Stimulated activated CD8-positive, alpha-beta memory T cell treated with anti-CD3 and anti-CD28 coated beads, Interleukin-2, amount 100 ng/mL, for 48 hours (primary cell): ENCODE results near the gene CD63.

ENCODE experiments used
- DNase-seq, 2 donors: peaks; one replicate each; pipeline ENCODE4 v3.0.0-alpha.2; 2020; ENCODE audit warnings: low read depth in 2 of 2

CD63 gene

DNA sequence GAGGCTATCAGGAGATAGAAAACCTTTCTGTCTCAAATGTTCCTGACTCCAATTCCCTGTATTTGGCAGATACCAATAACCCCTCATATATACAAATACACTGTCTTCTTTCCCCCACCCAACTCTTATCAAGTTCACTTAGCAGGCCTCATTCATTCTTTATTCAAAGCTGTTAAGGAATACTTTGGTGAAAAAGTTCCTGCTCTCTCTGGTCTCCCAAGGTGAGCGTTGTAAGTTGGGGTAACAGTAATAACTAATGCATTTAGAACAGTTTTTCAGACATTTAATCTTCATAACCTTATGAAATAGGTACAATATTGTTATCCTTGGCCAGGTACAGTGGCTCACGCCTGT lies 10.2 kb upstream of the CD63 start:
- DNase-seq, result no peak

DNA sequence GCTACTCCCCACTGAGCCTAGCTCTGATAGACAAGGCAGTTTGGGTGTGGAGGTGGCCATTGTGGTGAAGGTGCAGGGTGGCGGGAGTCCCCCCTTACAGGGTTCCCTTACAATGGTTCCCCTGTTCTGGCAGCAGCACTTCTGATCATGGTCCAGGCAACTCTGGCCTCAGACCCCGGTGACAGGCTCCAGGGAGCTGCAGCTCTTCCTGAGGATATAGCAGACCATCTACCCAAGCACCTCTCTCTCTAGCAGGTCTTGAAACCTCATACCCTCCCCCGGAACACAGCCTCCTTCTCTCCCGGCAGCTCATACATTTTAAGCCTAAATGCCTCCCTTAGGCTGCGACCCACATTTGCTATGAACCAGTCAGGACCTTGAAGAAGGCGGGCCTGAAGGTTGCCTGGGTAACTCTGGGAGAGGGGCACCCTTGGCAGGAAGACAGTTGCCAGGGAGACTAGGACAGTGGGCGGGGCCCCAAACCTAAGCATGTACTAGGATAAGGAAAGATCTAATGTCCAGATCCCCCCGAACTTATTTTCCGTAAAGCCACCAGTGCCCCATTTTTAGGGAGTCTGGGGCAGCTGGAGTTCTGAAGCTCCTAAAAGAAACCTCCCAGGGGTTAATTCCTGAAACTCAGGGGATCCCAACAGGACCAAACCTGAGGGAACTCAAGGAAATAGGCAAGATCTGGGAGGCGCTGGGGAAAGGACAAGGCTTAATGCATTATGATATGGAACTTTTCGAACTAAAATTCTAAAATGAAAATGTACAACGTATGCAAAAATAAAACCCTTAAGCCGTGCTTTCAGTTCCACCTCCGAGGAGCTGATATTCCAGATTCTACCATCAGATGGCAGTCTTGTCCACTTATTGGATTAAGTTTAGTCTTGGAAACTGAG lies 9.6 kb upstream of the CD63 start:
- DNase-seq, result peak; percentile 57 to 77

DNA sequence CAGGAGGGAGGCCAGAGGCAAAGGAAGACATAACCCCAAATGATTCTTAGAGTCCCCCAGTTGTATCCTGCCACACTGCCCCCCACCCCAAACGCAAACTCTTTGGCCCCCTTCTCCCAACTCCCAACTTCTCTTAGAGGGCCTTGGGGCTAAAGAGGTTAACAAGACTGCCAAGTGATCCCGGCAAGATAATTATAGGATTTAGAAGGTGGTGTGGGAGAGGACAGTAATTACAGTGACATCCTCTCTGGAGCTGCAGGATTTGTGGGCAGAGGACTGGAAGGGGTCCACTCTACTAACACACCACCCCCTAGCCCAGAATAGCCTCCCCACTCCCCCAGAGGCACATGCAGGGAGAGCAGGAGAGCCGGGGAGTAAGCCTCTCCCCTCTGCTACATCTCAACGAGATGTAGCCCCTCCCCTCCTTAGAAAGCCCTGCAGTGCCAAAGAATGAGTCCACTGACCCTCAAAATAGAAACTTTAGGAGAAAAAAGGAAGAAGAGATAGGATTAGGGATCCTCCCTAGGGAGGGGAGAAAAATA lies 8.8 kb upstream of the CD63 start:
- no peak for DNase-seq

DNA sequence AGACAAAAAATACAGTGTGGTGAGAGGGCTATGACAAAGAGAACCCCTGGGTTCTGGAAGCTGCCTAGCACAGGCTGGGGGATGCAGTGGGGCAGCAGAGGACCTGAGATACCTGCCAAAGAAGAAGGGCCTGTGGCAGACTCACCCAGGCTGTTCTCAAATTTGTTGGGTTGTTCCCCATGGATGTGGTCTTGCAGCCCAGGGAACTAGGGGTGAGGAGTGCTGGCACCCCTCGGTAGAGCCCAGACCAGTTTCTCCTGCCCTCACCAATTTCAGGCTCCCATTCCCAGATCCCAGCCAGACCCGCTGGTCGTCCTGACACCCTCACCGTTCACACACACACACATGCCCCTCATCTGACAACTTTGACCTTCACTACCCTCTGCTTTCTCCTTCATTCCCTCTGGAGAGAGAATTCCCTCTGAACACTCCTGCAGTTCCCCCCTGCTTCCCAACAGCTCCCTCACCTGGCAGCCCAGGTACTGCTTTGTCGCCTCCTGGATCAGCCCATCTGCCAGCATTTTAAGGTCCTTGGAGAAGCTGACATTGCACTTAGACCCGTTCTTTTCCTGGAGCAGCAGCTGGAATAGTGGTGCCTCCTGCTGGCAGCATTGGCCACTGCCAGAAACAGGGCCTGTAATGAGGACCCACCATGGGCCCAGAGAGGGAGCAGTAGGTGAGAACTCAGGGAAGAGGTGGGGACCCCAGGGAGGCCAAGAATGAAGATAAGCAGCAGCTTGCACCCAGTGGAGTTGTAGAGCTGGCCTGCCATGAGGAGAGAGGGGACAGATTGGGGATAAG lies 8.2 kb upstream of the CD63 start:
- peak in 1 of 2 donors; percentile 46 for DNase-seq

DNA sequence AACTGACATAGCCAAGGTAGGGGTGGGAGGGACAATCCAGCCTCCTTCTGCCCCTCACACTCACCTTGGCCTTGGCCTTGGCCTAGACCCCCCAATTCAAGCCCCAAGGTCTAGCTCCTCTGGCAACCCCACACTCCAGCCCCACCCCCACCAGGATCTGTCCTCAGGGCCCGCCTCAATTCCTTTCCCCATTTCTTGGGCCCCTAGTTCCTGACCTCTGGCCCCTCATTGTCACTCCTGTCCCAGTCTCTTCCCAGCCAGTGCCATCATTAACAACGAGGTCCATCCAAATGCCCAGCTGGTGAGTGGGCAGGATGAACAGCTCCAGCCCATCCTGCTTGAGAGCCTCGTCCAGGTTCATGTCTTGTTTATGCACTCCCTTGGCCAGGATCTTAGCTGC lies 7.3 kb upstream of the CD63 start:
- no peak for DNase-seq

DNA sequence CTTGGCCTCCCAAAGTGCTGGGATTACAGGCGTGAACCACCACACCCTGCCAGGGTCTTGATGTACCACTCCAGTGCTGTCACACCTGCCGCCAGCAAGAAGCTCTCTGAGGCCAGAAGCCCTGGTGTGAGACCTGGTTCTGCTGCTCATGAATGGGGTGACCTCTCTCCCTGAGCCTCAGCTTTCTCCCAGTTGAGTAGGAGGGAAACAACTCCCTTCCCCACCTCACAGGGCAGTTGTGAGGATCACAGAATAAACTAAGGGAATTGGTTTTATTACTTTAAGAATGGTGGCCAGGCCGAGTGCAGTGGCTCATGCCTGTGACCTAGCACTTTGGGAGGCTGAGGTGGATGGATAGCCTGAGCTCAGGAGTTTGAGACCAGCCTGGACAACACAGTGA lies 5.8 kb upstream of the CD63 start:
- DNase-seq, result no peak

DNA sequence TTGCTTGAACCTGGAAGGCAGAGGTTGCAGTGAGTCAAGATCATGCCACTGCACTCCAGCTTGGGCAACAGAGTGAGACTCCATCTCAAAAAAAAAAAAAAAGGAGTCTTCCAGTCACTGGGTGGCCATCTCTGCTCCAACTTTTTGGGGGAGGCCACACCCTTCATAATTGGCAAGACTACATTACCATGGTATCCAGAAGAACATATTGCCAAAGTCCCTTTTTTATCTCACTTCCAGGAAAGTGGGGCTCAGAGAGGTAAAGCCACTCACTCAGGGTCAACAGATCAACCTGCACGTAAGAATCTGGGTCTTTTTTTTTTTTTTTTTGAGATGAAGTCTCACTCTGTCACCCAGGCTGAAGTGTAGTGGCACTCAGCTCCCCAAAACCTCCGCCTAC lies 5.0 kb upstream of the CD63 start:
- no peak for DNase-seq

DNA sequence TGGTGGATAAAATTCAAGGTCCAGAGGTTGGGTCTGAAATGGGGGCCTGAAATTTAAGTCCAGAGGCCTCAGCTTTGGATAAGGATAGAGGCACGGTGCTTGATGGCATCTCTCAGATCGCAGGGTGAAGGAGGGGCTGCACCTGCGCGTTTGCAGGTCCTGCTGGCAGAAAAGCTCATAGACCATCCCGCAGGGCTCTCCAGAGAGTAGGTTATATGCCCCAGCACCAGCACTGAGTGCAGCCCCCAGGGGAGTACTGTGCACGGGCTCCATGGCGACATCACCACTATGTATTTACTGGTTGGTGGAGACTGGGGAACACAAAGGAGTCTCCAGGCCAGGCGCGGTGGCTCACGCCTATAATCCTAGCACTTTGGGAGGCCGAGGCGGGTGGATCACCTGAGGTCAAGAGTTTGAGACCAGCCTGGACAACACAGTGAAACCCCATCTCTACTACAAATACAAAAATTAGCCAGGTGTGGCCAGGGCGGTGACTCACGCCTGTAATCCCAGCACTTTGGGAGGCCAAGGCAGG lies 4.3 kb upstream of the CD63 start:
- no peak for DNase-seq

DNA sequence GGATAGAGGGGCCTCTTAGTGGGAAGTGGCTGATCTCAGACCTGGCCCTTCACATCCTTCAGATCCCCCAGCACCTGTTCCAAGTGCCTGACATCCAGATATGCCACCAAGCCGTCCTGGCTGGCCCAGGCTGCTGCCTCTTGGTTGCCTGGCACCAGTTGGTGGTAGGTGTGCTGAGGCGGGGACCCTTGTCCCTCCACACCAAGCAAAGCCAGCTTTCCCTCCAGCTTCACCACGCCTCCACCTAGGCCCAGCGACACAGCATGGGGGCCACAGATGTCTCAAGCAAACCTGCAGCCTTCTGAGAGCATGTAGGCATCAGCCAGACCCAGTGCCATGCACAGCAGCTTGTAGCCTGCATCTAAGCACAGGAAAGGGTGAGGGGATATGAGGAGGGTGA lies 3.5 kb upstream of the CD63 start:
- DNase-seq, result no peak

DNA sequence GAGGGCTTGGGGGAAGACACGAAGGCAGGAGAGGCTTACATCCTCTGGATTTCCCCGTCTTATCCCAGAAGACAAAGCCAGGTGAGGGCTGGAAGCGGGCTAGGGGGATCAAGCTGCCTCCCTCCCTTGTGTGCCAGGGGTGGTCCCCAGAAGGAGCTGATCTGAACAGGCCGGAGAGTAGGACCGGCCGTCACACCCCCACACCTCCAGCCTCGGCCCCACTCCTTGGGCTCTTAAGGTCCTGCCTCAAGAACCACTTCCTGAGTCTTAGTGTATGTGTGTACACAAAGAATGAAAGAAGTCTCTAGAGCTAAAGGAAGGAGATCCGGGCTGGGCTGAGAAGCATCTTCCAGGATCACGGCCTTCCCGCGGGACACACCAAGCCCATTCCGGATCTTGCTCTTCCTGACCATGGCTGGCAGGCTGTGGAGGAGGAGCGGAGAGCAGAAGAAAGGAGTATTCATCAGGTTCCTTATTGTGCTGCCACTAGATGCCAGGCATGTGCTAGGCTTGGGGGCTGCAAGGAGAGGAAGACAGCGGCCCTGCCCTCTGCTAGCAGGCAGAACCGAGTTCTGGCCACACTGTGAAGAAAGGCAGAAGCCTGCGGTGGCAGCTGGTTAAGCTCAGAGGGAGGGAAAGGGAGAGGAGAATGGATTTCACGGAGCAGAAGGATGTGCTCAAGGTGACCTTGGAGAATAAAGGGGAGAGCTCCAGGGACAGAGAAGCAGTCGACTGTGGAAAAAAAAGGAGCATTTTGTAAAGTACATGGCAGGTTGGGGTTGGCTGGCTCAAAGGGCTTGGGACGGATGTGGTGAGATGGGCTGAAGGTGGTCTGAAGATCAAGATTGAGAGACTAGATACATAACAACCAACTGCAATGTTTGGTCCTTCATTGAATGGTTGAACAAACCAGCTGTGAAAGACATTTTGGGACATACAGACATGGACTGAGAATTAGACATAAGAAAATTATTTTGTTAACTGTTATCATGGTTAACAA lies 1.3 kb upstream of the CD63 start:
- DNase-seq, result no peak

DNA sequence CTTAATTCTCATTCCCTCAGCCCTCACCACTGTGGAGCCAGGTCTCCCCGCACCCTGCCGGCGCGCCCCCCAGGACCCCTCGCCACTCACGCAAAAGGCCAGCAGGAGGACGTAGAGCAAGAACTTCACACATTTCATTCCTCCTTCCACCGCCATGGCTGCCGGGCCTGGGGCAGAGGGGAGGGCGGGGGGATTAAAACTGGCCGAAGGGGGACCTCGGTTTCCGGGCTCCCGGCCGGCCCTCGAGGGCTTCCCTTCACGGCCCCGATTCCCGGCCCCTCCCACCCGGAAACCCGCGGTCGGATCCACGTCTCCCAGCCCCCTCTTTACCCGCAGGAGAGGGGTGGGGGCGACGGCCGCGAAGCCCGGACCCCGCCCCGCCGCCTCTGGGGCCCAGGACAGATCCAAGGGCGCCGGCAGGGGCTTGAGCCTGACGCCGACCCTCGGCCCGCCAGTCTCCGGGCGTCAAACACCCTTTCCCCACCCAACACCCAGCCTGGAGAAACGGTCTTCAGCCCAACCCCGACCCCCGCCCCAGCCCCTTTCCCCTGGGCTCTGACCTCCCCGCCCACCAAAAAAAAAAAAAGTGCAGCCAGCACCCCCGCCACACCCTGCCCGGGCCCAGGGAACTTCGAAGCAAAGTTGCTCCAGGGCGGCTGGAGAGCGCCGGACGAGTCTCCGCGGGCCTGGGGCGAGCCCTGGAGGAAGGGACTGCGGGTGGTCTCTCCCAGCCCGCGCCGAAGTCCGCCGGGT lies 447 bp downstream of the CD63 start:
- DNase-seq, result no peak

DNA sequence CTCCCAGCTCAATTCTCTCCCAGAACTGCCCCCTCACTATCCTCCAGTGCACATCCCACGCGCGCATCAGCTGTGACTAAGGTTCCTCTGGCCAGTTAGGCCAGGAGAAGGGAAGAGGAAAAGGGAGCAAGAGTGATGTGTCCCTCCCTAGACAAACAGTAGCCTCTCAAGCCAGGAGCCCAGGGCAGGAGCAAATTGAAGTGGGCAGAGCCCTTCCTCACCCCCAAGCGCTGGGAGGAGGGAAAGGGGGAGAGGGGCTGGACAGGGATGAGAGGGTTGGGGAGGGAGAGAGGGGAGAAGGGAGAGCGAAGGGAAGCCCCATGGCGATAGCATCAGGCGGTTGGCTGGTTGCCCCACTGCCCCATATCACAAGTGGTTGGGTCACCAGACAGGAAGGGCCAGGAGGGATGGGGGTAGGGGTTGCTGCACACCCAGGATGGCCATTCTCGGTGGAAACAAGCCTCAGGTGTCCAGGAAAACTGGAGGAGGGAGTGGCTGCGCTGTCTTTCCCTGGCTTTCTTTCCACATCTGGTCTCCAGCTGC lies 1.1 kb downstream of the CD63 start:
- no peak for DNase-seq

DNA sequence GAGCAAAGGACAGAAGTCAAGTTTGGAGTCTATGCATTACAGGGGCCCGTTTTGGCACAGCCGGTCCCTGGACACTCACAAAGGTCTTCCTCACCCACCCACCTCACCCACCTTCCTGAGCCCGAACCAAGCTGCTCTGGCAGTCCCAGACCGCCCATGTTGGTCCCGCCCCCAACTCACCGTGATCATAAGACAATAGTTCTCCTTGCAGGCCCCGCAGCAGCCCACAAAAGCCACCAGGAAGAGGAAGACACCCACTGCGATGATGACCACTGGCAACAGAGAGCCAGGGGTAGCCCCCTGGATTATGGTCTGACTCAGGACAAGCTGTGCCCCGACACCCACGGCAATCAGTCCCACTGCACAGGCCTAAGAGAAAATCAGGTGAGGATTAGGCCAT lies 1.8 kb downstream of the CD63 start:
- DNase-seq, result no peak

DNA sequence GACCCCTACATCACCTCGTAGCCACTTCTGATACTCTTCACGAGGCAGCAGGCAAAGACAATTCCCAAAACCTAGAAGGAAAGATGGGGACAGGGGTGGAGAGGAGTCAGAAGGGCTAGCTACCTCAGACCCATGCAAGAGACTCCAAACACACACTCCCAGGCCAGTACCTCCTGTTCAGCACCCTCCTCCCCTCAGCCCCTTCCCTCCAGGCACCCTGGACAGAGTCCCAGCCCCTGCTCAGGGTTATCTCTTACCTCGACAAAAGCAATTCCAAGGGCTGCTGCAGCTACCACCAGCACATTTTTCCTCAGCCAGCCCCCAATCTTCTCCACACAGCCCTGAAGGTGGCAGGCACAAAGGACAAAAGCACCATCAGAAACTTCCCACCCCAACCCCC lies 3.3 kb downstream of the CD63 start:
- no peak for DNase-seq

DNA sequence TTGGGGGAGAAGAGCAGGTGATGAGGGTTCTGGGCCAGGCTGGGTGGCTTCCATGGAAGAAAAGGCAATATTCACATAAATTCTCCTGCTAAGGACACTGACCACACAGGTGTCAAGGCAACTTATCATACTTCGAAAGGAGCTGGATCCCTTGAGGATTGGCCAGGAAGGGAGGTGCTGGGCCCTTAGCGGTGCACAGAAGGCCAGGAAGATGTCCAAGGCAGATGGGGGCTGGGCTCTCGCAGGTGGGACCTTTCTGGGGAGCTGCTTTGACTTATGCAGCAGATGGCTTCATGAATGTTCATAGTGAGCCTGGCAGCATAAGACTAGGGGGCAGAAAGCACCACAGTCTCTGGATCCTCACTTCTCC lies 3.9 kb downstream of the CD63 start:
- DNase-seq, result no peak

DNA sequence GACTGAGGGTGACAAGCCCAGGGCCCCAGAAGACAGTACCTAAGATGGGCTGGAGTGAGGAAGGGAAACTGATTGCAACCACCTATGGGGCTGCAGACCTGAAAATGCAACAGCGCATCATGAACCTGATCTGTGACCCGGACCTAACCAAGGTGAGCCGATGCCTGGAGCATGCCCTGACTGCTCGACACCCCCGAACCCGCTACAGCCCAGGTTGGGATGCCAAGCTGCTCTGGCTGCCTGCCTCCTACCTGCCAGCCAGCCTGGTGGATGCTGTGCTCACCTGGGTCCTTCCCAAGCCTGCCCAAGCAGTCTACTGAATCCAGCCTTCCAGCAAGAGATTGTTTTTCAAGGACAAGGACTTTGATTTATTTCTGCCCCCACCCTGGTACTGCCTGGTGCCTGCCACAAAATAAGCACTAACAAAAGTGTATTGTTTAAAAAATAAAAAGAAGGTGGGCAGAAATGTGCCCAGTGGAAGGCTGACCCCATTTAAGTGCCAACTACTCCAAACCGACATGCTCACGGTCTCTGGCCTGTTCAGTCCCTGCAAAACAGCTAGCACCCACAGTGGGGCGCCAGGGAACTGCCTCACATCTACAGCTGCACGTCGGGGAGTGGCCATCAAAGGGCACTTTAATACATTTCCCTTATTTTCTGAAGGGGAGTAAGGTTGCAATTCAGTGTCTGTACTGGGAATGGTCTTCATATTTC lies 4.4 kb downstream of the CD63 start:
- DNase-seq, result peak; percentile 43 to 45

DNA sequence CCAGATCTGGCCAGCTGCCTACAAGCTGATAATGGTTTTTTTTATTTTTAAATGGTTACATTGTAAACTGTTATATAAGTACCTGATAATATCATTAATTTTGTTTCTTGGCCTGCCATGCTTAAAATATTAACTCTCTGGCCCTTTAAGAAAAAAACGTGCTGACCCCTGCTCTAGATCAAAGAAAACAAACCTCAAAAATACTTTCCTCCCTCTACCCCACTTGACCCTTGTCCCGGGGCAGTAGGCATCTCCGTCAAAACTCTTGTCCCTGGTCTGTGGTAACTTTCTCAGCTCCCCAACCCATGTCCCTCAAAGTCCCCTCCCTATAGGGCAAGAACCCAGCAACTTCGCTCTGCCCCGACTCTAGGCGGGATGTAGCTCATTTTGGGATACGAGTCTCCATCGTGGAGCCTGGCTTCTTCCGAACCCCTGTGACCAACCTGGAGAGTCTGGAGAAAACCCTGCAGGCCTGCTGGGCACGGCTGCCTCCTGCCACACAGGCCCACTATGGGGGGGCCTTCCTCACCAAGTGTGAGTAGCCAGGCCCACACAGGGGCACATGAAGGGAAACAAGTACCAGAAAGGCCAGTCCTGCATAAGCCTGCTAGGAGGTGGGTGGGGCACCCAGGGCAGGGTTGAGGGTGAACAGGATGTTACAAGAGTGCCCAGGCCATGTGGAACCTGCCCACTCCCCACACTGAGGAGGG lies 5.1 kb downstream of the CD63 start:
- no peak for DNase-seq

DNA sequence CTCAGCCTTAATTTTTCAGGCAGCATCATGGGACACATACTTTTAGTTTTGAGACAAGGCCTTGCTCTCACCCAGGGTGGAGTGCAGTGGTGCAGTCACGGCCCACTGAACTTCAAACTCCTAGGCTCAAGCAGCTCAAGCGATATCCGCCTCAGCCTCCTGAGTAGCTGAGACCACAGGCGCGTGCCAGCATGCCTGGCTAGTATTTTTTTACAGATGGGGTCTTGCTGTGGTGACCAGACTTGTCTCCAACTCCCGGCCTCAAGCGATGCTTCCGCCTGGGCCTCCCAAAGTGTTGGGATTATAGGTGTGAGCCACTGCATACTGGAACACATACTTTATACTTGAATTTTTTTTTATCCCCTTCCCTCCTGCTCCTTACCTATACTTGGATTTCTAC lies 5.9 kb downstream of the CD63 start:
- DNase-seq, result no peak

DNA sequence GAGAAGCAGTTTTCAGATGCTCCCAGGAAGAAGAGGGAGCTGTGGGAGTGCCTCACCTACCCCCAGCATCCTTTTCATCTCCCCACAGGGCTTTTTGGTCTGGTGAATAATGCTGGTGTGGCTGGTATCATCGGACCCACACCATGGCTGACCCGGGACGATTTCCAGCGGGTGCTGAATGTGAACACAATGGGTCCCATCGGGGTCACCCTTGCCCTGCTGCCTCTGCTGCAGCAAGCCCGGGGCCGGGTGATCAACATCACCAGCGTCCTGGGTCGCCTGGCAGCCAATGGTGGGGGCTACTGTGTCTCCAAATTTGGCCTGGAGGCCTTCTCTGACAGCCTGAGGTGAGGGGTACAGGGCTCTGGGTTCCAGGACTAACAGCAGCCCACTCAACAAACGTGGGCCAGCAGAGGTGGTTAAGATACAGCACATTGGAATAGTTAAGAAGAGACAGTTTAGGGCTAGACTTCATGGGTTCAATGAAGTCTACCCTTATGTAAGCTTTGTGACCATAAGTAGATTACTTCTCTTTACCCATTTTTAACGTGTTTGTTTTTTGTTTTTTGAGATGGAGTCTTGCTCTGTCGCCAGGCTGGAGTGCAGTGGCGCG lies 7.1 kb downstream of the CD63 start:
- no peak for DNase-seq
